Measurements from ENCODE around the gene LOXL4.

LOXL4 gene

GRCh38 chr10:98276311-98276710, 8.3 kb upstream of the LOXL4 start:
- Histone ChIP-seq H2AK5ac (ENCODE audit: low read length, severe bottlenecking) (no peak overlapping the region), H3K4ac (ENCODE audit: low read depth in 1 of 2, low read length in 2 of 2) (no peak overlapping the region), H3K23ac (ENCODE audit: low read length in 2 of 2) (no peak overlapping the region), H3K4me1 (ENCODE audit: control insufficient read depth, insufficient read depth, low read depth, low read length) (peaks cover 15% of the 10 kb centered on the region), H2BK120ac (ENCODE audit: low read depth, low read length) (no peak overlapping the region), H3K36me3 (ENCODE audit: control insufficient read depth in 1 of 2, insufficient read depth in 2 of 2, low read depth in 1 of 2, low read length in 2 of 2) (no peaks in the 10 kb centered on the region), H3K4me3 (ENCODE audit: insufficient read depth in 1 of 2, low read depth in 1 of 2, low read length in 2 of 2) (no peak overlapping the region), H4K91ac (ENCODE audit: low read length) (no peak overlapping the region), H3K27ac (ENCODE audit: low read length, poor library complexity, severe bottlenecking) (no peak overlapping the region), H4K8ac (ENCODE audit: low read length) (no peak overlapping the region), H3K79me1 (replicated peaks; ENCODE audit: low read length, poor library complexity, severe bottlenecking) (no peaks in the 10 kb centered on the region), H2AFZ (ENCODE audit: low read depth, low read length) (no peak overlapping the region), H3K4me2 (ENCODE audit: low read length, poor library complexity, severe bottlenecking) (no peak overlapping the region), H3K9ac (ENCODE audit: low read length) (no peak overlapping the region), H2BK5ac (ENCODE audit: low read depth, low read length, poor library complexity, severe bottlenecking) (no peak overlapping the region), H2BK15ac (ENCODE audit: low read depth, poor library complexity, severe bottlenecking) (no peak overlapping the region), H3K27me3 (ENCODE audit: control insufficient read depth in 1 of 2, insufficient read depth in 1 of 2, low read length in 2 of 2) (peaks cover 4 to 39% of the 10 kb centered on the region in 2 experiments), H3K9me3 (ENCODE audit: control insufficient read depth, low read length) (peaks cover 8% of the 10 kb centered on the region), H2BK12ac (ENCODE audit: low read length in 2 of 2) (no peak overlapping the region), H3K14ac (ENCODE audit: low read length in 2 of 2) (no peak overlapping the region), H3K18ac (ENCODE audit: low read depth in 1 of 2, low read length in 2 of 2) (no peak overlapping the region)
- 94% methylated on average over 1 of the region's 3 CpGs for WGBS
- no peak for DNase-seq

- H2BK12ac ChIP-seq (ENCODE audit: low read length in 2 of 2): no peak overlapping the region
- no peak overlapping the region for H4K91ac ChIP-seq (ENCODE audit: low read length)
- no peaks in the 10 kb centered on the region for H3K9me3 ChIP-seq (ENCODE audit: control insufficient read depth, low read length)
- no peak overlapping the region for H3K4ac ChIP-seq (ENCODE audit: low read depth in 1 of 2, low read length in 2 of 2)
- H2AFZ ChIP-seq (ENCODE audit: low read depth, low read length): no peak overlapping the region
- no peak overlapping the region for H3K4me2 ChIP-seq (ENCODE audit: low read length, poor library complexity, severe bottlenecking)
- H3K14ac ChIP-seq (ENCODE audit: low read length in 2 of 2): no peak overlapping the region
- H3K23ac ChIP-seq (ENCODE audit: low read length in 2 of 2): no peak overlapping the region
- 94% methylated on average over 3 of the region's 3 CpGs for WGBS
- no peak overlapping the region for H3K4me3 ChIP-seq (ENCODE audit: insufficient read depth in 1 of 2, low read depth in 1 of 2, low read length in 2 of 2)
- no peak overlapping the region for H3K27ac ChIP-seq (ENCODE audit: low read length, poor library complexity, severe bottlenecking)
- H3K79me1 ChIP-seq (replicated peaks; ENCODE audit: low read length, poor library complexity, severe bottlenecking): no peaks in the 10 kb centered on the region
- no peak for DNase-seq
- no peak overlapping the region for H3K18ac ChIP-seq (ENCODE audit: low read depth in 1 of 2, low read length in 2 of 2)
- peaks cover 28% of the 10 kb centered on the region for H3K4me1 ChIP-seq (ENCODE audit: control insufficient read depth, insufficient read depth, low read depth, low read length)
- H2BK120ac ChIP-seq (ENCODE audit: low read depth, low read length): no peak overlapping the region
- no peak overlapping the region for H2AK5ac ChIP-seq (ENCODE audit: low read length, severe bottlenecking)
- no peak overlapping the region for H2BK5ac ChIP-seq (ENCODE audit: low read depth, low read length, poor library complexity, severe bottlenecking)
- H3K36me3 ChIP-seq (ENCODE audit: control insufficient read depth in 1 of 2, insufficient read depth in 2 of 2, low read depth in 1 of 2, low read length in 2 of 2): no peaks in the 10 kb centered on the region
- H3K9ac ChIP-seq (ENCODE audit: low read length): no peak overlapping the region
- peaks cover 4 to 35% of the 10 kb centered on the region in 2 experiments for H3K27me3 ChIP-seq (ENCODE audit: control insufficient read depth in 1 of 2, insufficient read depth in 1 of 2, low read length in 2 of 2)
- no peak overlapping the region for H2BK15ac ChIP-seq (ENCODE audit: low read depth, poor library complexity, severe bottlenecking)
- H4K8ac ChIP-seq (ENCODE audit: low read length): no peak overlapping the region
These were observed 6.6 kb upstream of the LOXL4 start for GRCh38 chr10:98274562-98274961.

DNA sequence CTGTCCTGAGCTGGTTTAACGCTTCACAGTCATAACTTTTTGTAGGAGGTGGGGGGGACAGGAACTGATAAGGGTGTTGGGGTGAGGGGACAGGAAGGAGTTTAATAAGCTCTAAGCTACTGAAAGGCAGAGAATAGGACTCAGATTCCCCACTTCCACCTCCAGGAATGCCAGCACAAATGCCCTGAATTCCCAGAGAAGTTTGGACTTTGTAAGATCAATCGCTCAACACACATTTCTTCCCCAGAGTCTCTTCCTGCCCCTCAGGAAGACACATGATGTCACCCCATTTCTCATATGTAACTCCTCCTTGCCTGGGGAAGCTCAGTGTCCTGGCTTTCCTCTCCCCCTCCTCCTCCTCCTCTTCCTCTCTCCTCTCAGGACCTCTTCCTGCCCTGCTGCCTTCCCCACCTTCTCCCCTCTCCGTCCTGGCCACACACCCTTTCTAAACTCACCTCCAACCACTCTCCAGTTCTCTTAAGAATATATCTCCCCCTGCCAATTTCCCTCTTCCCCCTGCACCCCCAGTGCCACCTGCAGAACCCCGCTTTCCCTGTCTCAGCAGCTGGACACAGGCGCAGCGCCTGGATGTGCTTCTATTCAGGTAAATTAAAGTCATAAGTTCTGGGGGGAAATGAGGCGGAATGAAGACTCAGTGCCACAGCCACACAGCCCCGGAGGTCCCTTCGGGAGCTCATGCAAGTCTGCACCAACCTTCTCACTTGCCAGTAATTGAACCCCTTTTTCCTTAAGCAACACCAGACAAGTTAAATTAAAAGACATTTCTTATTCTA, 5.3 kb upstream of the LOXL4 start:
- H3K79me1 ChIP-seq (replicated peaks; ENCODE audit: low read length, poor library complexity, severe bottlenecking): no peaks in the 10 kb centered on the region
- H2AFZ ChIP-seq (ENCODE audit: low read depth, low read length): no peak overlapping the region
- H4K91ac ChIP-seq (ENCODE audit: low read length): no peak overlapping the region
- H2BK12ac ChIP-seq (ENCODE audit: low read length in 2 of 2): no peak overlapping the region
- 87% methylated on average over 9 of the region's 9 CpGs for WGBS
- no peak overlapping the region for H3K27ac ChIP-seq (ENCODE audit: low read length, poor library complexity, severe bottlenecking)
- DNase-seq: no peak
- H2BK5ac ChIP-seq (ENCODE audit: low read depth, low read length, poor library complexity, severe bottlenecking): no peak overlapping the region
- H2AK5ac ChIP-seq (ENCODE audit: low read length, severe bottlenecking): no peak overlapping the region
- no peak overlapping the region for H3K9ac ChIP-seq (ENCODE audit: low read length)
- H3K36me3 ChIP-seq (ENCODE audit: control insufficient read depth in 1 of 2, insufficient read depth in 2 of 2, low read depth in 1 of 2, low read length in 2 of 2): no peaks in the 10 kb centered on the region
- no peak overlapping the region for H3K4me2 ChIP-seq (ENCODE audit: low read length, poor library complexity, severe bottlenecking)
- H3K18ac ChIP-seq (ENCODE audit: low read depth in 1 of 2, low read length in 2 of 2): no peak overlapping the region
- peaks cover 4 to 35% of the 10 kb centered on the region in 2 experiments for H3K27me3 ChIP-seq (ENCODE audit: control insufficient read depth in 1 of 2, insufficient read depth in 1 of 2, low read length in 2 of 2)
- no peak overlapping the region for H4K8ac ChIP-seq (ENCODE audit: low read length)
- no peaks in the 10 kb centered on the region for H3K9me3 ChIP-seq (ENCODE audit: control insufficient read depth, low read length)
- no peak overlapping the region for H3K23ac ChIP-seq (ENCODE audit: low read length in 2 of 2)
- no peak overlapping the region for H2BK15ac ChIP-seq (ENCODE audit: low read depth, poor library complexity, severe bottlenecking)
- peaks cover 40% of the 10 kb centered on the region for H3K4me1 ChIP-seq (ENCODE audit: control insufficient read depth, insufficient read depth, low read depth, low read length)
- H3K4ac ChIP-seq (ENCODE audit: low read depth in 1 of 2, low read length in 2 of 2): no peak overlapping the region
- H3K4me3 ChIP-seq (ENCODE audit: insufficient read depth in 1 of 2, low read depth in 1 of 2, low read length in 2 of 2): no peak overlapping the region
- H2BK120ac ChIP-seq (ENCODE audit: low read depth, low read length): no peak overlapping the region
- H3K14ac ChIP-seq (ENCODE audit: low read length in 2 of 2): no peak overlapping the region

GRCh38 chr10:98272656-98273055, 4.7 kb upstream of the LOXL4 start:
- Histone ChIP-seq H2BK5ac (ENCODE audit: low read depth, low read length, poor library complexity, severe bottlenecking) (no peak overlapping the region), H3K4me3 (ENCODE audit: insufficient read depth in 1 of 2, low read depth in 1 of 2, low read length in 2 of 2) (no peak overlapping the region), H2BK15ac (ENCODE audit: low read depth, poor library complexity, severe bottlenecking) (no peak overlapping the region), H3K36me3 (ENCODE audit: control insufficient read depth in 1 of 2, insufficient read depth in 2 of 2, low read depth in 1 of 2, low read length in 2 of 2) (no peaks in the 10 kb centered on the region), H2AK5ac (ENCODE audit: low read length, severe bottlenecking) (peak overlapping the region; percentile 5), H3K9ac (ENCODE audit: low read length) (no peak overlapping the region), H2BK120ac (ENCODE audit: low read depth, low read length) (no peak overlapping the region), H3K4ac (ENCODE audit: low read depth in 1 of 2, low read length in 2 of 2) (no peak overlapping the region), H3K18ac (ENCODE audit: low read depth in 1 of 2, low read length in 2 of 2) (no peak overlapping the region), H2AFZ (ENCODE audit: low read depth, low read length) (no peak overlapping the region), H3K14ac (ENCODE audit: low read length in 2 of 2) (no peak overlapping the region), H3K4me2 (ENCODE audit: low read length, poor library complexity, severe bottlenecking) (no peak overlapping the region), H3K27me3 (ENCODE audit: control insufficient read depth in 1 of 2, insufficient read depth in 1 of 2, low read length in 2 of 2) (peaks cover 4 to 35% of the 10 kb centered on the region in 2 experiments), H2BK12ac (ENCODE audit: low read length in 2 of 2) (no peak overlapping the region), H4K91ac (ENCODE audit: low read length) (no peak overlapping the region), H3K79me1 (replicated peaks; ENCODE audit: low read length, poor library complexity, severe bottlenecking) (no peaks in the 10 kb centered on the region), H3K9me3 (ENCODE audit: control insufficient read depth, low read length) (no peaks in the 10 kb centered on the region), H3K27ac (ENCODE audit: low read length, poor library complexity, severe bottlenecking) (no peak overlapping the region), H3K4me1 (ENCODE audit: control insufficient read depth, insufficient read depth, low read depth, low read length) (peaks cover 43% of the 10 kb centered on the region), H3K23ac (ENCODE audit: low read length in 2 of 2) (peak overlapping the region in 1 of 2 experiments; percentile 61), H4K8ac (ENCODE audit: low read length) (no peak overlapping the region)
- no peak for DNase-seq
- WGBS: 90% methylated on average over 10 of the region's 10 CpGs

Data from mesenchymal stem cell (in vitro differentiated cells and primary cell).